Glomerular visceral epithelial cell (primary cell): Measurements from ENCODE around the gene AUP1.

Experiments used
- DNase-seq: peaks from one replicate; pipeline ENCODE4 v3.0.0-alpha.2; 2016; ENCODE audit errors: extremely low spot score

Gene AUP1

GRCh38 chr2:74536166-74536950 lies 6.9 kb upstream of the AUP1 start:
- DNase-seq = no peak

- DNase-seq = no peak
Measured at GRCh38 chr2:74535440-74535965, 6.0 kb upstream of the AUP1 start.

GRCh38 chr2:74534411-74534810 lies 4.9 kb upstream of the AUP1 start:
- DNase-seq = no peak

GRCh38 chr2:74533464-74533863 lies 4.0 kb upstream of the AUP1 start:
- no peak for DNase-seq

DNA sequence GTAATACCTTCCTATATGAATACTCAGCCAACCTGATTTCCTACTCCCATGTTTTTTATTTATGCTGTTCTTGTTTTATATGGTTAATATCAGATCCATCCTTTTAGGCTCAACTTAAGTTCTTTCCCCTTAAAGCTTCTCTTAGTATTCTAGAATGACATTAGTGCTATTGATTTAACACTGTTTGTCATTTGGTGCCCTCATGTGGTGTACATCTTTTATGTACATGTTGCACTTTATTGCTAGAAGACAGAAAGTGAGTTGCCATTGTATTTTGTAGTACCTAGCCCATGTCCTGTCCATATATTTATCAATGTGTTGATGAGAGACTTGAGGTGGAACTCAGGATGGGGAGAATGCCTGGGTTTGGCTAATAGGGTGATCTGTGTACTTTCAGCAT lies 2.7 kb upstream of the AUP1 start:
- DNase-seq = no peak

DNA sequence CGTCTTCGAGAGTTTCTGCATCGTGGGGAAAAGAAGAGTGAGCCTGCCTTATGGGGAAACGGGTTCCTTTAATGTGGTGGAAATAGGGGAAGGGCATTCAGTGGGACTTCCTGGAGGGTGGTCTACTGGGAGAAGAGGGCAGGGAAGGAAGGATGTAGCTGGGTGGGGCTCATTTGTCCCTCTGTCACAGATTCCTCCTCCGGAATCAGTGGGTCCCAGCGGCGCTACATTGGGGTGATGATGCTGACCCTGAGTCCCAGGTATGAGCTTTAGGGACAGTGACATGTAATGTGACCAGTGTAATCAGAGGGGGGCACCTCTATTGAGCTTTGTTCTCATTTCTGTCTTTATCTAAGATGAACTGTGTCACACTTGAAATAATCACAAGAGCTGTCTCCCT lies 2.2 kb upstream of the AUP1 start:
- DNase-seq = no peak

DNA sequence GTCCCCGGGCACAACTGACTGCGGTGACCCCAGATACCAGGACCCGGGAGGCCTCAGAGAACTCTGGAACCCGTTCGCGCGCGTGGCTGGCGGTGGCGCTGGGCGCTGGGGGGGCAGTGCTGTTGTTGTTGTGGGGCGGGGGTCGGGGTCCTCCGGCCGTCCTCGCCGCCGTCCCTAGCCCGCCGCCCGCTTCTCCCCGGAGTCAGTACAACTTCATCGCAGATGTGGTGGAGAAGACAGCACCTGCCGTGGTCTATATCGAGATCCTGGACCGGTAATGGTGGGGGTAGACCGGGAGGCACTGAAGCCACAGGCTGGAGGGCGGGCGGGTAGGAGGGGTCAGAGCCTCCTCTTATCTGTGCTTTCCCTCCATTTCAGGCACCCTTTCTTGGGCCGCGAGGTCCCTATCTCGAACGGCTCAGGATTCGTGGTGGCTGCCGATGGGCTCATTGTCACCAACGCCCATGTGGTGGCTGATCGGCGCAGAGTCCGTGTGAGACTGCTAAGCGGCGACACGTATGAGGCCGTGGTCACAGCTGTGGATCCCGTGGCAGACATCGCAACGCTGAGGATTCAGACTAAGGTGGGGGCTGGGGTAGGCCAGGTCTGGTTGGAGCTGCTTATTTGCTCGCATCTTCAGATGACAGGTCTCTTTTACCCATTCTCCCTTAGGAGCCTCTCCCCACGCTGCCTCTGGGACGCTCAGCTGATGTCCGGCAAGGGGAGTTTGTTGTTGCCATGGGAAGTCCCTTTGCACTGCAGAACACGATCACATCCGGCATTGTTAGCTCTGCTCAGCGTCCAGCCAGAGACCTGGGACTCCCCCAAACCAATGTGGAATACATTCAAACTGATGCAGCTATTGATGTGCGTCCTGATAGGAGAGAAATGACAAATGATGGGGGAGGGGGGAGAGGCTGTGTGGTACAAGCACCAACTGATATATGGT lies 1.0 kb upstream of the AUP1 start:
- peak; percentile 31 for DNase-seq

- DNase-seq = no peak
Measured at GRCh38 chr2:74528600-74529356, 728 bp downstream of the AUP1 start.

DNA sequence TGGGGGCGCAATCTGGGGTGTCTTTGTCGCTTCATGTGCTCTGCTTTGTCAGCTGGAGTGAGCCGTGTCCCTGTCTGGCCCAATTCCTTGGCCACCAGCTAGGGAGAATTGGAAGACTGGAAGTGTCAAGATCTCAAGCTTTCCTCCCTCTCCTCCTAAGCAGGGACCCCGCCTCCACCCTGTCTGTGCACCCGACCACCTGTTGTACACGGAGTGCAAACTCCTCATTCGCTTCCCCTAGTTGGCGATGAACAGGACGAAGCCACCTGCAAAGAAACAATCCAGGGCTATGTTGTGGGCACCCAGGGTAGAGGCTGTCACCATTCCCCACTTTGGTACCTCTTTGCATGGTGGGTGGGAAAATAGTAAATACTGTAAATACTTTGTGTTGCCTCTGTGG lies 1.8 kb downstream of the AUP1 start:
- no peak for DNase-seq

GRCh38 chr2:74526649-74527230 lies 2.8 kb downstream of the AUP1 start:
- DNase-seq = no peak

GRCh38 chr2:74525717-74526648 lies 3.5 kb downstream of the AUP1 start, which contains the start of gene DQX1:
TSS of gene DQX1 (minus strand) at chr2:74526231. CDS start at chr2:74525729, 502 bp downstream.
- DNase-seq = no peak

DNA sequence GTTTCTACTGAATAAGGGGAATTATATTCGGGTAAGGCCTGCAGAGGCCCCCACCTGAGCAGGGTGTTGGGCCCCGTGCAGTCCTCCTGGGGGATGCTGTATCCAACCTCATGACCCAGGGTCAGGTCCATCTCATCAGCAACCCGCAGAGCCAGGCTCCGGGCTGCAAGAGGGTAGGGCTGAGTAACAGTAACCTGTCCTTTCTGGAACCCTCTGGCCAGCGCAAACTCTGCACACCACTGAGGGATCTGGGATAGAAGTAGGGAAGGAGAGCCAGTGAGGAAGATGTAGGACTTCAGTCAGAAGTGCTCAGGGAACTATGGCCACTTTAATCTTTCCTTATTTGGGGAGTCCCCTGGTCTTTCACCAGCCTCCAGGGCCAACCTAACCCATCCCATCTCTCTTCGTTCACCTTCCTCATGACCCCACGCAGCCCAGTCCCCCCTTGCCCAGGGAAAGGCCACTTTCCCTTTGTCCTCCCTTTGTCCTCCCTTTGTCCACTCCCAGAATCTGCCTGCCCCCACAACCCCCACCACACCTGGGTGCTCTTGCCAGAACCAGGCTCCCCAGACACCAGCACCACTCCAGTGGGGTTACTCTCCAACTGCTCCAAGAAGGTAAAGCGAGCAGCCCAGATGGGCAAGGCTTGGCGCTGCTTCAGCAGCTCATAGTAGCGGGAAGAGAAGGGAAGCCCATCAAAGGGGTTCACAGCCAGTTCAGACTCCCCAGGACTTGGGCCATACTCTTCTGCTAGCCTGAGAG lies 4.4 kb downstream of the AUP1 start:
- no peak for DNase-seq

DNA sequence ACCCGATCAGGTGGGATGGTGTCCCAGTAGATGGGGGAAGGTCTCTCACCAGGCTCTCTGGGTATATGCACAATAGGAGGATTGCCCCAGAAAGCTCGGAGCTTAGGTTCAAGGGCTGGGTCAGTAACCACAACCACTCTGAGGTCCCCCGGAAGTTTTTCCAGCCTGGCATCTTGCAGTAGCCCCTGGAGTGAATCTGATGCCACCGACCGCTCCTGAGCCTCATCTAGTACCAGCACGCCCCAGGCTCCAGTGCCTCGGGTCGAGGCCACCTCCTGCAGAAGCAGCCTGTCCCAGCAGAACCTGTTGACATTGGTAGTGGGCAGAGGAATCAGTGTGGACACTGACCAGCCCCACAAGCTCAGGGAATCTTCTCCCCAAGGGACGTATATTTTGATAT lies 5.5 kb downstream of the AUP1 start:
- DNase-seq = no peak

GRCh38 chr2:74522516-74522915 lies 7.0 kb downstream of the AUP1 start:
- no peak for DNase-seq

GRCh38 chr2:74516650-74517049 lies 12.9 kb downstream of the AUP1 start:
- DNase-seq = no peak

- no peak for DNase-seq
Measured at GRCh38 chr2:74515981-74516633, 13.4 kb downstream of the AUP1 start.

- DNase-seq = no peak
Measured at GRCh38 chr2:74515271-74515980, 14.1 kb downstream of the AUP1 start.
